PC-3 (cell line): ENCODE data around the gene CRHR2.

Source experiments
- CTCF ChIP-seq: fragments of 300-600 bp; sonication (generic); conservative IDR thresholded peaks from 2 replicates; pipeline ENCODE4 v1.5.1; 2017; ENCODE audit warnings: antibody characterized with exemption, low read depth, mild to moderate bottlenecking, low read length
- EZH2phosphoT487 ChIP-seq: fragments of 300-600 bp; sonication (generic); IDR thresholded peaks from 2 replicates; pipeline ENCODE4 v1.6.1; 2018; ENCODE audit warnings: mild to moderate bottlenecking, antibody characterized with exemption, low read length, borderline replicate concordance

GRCh38 chr7:30694218-30694745 lies 12.0 kb upstream of the CRHR2 start:
- TF ChIP-seq CTCF = no peak
- TF ChIP-seq EZH2phosphoT487 = no peak
